MM.1S (cell line): ENCODE data around the gene BSG.

Experiments used
- DNase-seq: peaks from one replicate; pipeline ENCODE4 v3.0.0-alpha.2; 2015
- H2AFZ ChIP-seq: fragments of 300-600 bp; sonication (generic); 2 replicates; pipeline ENCODE4 v1.6.0; 2016; ENCODE audit warnings: antibody characterized with exemption, low read length
- H3F3A ChIP-seq: fragments of 300-600 bp; sonication (generic); 2 replicates; pipeline ENCODE4 v1.6.1; 2016; ENCODE audit warnings: mild to moderate bottlenecking, antibody characterized with exemption, low read length, moderate library complexity, mixed read lengths; ENCODE audit not compliant: insufficient read depth
- H3K27ac ChIP-seq: fragments of 300-600 bp; sonication (generic); 2 replicates; pipeline ENCODE4 v1.5.1; 2016; ENCODE audit warnings: mild to moderate bottlenecking, low read length
- H3K27me3 ChIP-seq: fragments of 300-600 bp; sonication (generic); replicated peaks from 2 replicates; pipeline ENCODE4 v1.6.0; 2016; ENCODE audit warnings: low read length; ENCODE audit not compliant: insufficient read depth
- H3K36me3 ChIP-seq: fragments of 300-600 bp; sonication (generic); replicated peaks from 2 replicates; pipeline ENCODE4 v1.6.1; 2016; ENCODE audit warnings: mild to moderate bottlenecking, low read length, mixed read lengths; ENCODE audit not compliant: insufficient read depth
- H3K4me1 ChIP-seq: fragments of 300-600 bp; sonication (generic); 2 replicates; pipeline ENCODE4 v1.6.1; 2016; ENCODE audit warnings: low read length, mixed read lengths
- H3K4me2 ChIP-seq: fragments of 300-600 bp; sonication (generic); 2 replicates; pipeline ENCODE4 v1.6.0; 2016; ENCODE audit warnings: low read depth, low read length
- H3K4me3 ChIP-seq: fragments of 300-600 bp; sonication (generic); 2 replicates; pipeline ENCODE4 v1.5.1; 2016; ENCODE audit warnings: low read length, mixed read lengths
- H3K79me2 ChIP-seq: fragments of 300-600 bp; sonication (generic); 2 replicates; pipeline ENCODE4 v1.6.1; 2016; ENCODE audit warnings: mixed run types, low read length, mixed read lengths
- H3K9ac ChIP-seq: fragments of 300-600 bp; sonication (generic); 2 replicates; pipeline ENCODE4 v1.6.1; 2016; ENCODE audit warnings: low read length, mixed read lengths
- H3K9me2 ChIP-seq: fragments of 300-600 bp; sonication (generic); replicated peaks from 2 replicates; pipeline ENCODE4 v1.6.1; 2016; ENCODE audit warnings: mild to moderate bottlenecking, low read length, mixed read lengths; ENCODE audit not compliant: insufficient read depth
- H3K9me3 ChIP-seq: fragments of 300-600 bp; sonication (generic); replicated peaks from 2 replicates; pipeline ENCODE4 v1.6.1; 2016; ENCODE audit warnings: mild to moderate bottlenecking, low read length, mixed read lengths; ENCODE audit not compliant: insufficient read depth
- H4K20me1 ChIP-seq: fragments of 300-600 bp; sonication (generic); 2 replicates; pipeline ENCODE4 v1.6.1; 2016; ENCODE audit warnings: mild to moderate bottlenecking, low read length, moderate library complexity, mixed read lengths; ENCODE audit not compliant: insufficient read depth
- EZH2 ChIP-seq: fragments of 300-600 bp; sonication (generic); optimal IDR thresholded peaks from 2 replicates; pipeline ENCODE3; 2017; ENCODE audit warnings: low read depth, mild to moderate bottlenecking, antibody characterized with exemption, low read length, mixed read lengths
- EZH2phosphoT487 ChIP-seq: fragments of 300-600 bp; sonication (generic); IDR thresholded peaks from 2 replicates; pipeline ENCODE4 v1.6.1; 2018; ENCODE audit warnings: antibody characterized with exemption, low read length
- TF ChIP-seq, protein P1 (sequence below): fragments of 300-600 bp; sonication (generic); IDR thresholded peaks from 2 replicates; pipeline ENCODE4 v1.5.1; 2016; ENCODE audit warnings: antibody characterized with exemption, low read length, mixed read lengths

Gene BSG

DNA sequence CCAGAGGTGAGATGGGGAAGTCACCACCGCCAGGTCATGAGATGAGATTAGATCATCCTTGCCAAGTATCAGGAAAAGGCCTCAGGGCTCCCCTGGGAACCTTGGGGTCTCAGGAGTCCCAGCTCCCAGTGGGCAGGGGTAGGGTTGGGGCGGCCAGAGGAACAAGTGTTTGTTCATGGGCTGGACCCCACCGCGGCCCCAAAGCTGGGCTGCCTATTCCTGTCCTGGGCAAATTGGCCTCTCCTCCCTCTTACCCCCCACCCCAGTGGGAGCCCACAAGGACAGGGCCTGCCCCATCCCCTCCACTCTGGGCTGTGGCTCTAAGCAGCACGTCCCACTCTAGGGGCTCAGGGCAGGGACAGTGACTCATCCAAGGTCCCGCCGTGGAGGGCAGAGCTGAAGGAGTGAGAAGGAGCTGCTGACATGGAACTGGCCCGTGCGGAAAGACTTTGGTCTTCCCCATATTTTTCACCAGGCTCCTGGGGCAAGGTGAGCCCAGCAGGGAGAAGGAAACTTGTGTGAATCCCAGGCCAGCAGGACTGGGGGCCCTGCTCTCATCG, 13.2 kb downstream of the BSG start:
- TF ChIP-seq EZH2phosphoT487 = no peak
- no peak overlapping the region for H3K27ac ChIP-seq
- H4K20me1 ChIP-seq = no peaks in the 10 kb centered on the region; the same call in 1 of the 2 replicates

DNA sequence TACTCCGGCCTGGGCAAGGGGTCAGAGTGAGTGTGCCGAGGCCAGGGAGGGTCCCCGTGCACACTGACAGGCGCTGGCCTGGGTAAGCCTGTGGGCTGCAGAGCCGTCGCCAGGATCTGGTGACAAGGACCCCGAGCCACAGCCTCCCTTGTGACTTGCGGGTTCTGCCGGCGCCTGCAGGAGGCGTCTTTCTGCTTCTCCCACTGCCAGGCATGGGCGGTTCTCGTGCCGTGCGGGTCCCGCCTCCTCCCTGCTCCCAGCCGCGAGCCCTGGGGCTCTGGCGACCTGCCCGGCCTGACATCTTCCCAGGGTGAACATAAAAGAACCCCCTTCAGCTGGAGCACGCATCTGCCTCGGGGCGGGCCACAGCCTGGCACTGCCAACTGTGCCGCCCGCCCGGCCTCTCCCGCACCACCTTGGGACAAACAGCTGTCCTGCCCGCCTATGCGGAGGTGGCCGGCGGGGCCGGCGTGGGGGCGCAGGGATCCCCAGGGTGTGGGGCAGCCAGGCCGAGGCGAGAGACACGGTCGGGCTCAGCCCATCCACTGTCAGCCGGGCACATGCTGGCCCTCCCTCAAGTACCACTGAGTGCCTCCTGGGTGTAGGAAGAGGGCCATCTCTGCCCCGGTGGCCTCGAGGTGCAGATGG, 15.8 kb downstream of the BSG start:
- H4K20me1 ChIP-seq = no peaks in the 10 kb centered on the region
- no peak overlapping the region for H3K27ac ChIP-seq
- H3K36me3 ChIP-seq = no peaks in the 10 kb centered on the region
- TF ChIP-seq, protein P1, sequence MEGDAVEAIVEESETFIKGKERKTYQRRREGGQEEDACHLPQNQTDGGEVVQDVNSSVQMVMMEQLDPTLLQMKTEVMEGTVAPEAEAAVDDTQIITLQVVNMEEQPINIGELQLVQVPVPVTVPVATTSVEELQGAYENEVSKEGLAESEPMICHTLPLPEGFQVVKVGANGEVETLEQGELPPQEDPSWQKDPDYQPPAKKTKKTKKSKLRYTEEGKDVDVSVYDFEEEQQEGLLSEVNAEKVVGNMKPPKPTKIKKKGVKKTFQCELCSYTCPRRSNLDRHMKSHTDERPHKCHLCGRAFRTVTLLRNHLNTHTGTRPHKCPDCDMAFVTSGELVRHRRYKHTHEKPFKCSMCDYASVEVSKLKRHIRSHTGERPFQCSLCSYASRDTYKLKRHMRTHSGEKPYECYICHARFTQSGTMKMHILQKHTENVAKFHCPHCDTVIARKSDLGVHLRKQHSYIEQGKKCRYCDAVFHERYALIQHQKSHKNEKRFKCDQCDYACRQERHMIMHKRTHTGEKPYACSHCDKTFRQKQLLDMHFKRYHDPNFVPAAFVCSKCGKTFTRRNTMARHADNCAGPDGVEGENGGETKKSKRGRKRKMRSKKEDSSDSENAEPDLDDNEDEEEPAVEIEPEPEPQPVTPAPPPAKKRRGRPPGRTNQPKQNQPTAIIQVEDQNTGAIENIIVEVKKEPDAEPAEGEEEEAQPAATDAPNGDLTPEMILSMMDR = peak; percentile 58
- TF ChIP-seq EZH2 = no peak
- TF ChIP-seq EZH2phosphoT487 = no peak
- no peaks in the 10 kb centered on the region for H3K79me2 ChIP-seq
- H3K4me2 ChIP-seq = peak overlapping the region; percentile 36; the same call in 1 of the 2 replicates
- 0 out of 2 replicates have a peak overlapping the region, but pooled peaks have one; percentile 5 for H2AFZ ChIP-seq
- no peaks in the 10 kb centered on the region for H3K9me2 ChIP-seq
- H3K27me3 ChIP-seq = peaks cover 49% of the 10 kb centered on the region
- no peak overlapping the region for H3K4me3 ChIP-seq
- no peaks in the 10 kb centered on the region for H3F3A ChIP-seq
- no peaks in the 10 kb centered on the region for H3K4me1 ChIP-seq
- DNase-seq = peak; percentile 52
- H3K9me3 ChIP-seq = no peaks in the 10 kb centered on the region
- H3K9ac ChIP-seq = no peak overlapping the region

More for the DNA sequence above, 13.2 kb downstream of the BSG start:
- Histone ChIP-seq H3K9me2 (no peaks in the 10 kb centered on the region), H3K79me2 (no peaks in the 10 kb centered on the region), H3F3A (no peaks in the 10 kb centered on the region), H3K9ac (no peak overlapping the region), H2AFZ (no peak overlapping the region), H3K9me3 (no peaks in the 10 kb centered on the region), H3K4me1 (no peaks in the 10 kb centered on the region), H3K4me2 (no peak overlapping the region), H3K27me3 (peaks cover 26% of the 10 kb centered on the region), H3K36me3 (no peaks in the 10 kb centered on the region), H3K4me3 (no peak overlapping the region)
- DNase-seq = no peak

DNA sequence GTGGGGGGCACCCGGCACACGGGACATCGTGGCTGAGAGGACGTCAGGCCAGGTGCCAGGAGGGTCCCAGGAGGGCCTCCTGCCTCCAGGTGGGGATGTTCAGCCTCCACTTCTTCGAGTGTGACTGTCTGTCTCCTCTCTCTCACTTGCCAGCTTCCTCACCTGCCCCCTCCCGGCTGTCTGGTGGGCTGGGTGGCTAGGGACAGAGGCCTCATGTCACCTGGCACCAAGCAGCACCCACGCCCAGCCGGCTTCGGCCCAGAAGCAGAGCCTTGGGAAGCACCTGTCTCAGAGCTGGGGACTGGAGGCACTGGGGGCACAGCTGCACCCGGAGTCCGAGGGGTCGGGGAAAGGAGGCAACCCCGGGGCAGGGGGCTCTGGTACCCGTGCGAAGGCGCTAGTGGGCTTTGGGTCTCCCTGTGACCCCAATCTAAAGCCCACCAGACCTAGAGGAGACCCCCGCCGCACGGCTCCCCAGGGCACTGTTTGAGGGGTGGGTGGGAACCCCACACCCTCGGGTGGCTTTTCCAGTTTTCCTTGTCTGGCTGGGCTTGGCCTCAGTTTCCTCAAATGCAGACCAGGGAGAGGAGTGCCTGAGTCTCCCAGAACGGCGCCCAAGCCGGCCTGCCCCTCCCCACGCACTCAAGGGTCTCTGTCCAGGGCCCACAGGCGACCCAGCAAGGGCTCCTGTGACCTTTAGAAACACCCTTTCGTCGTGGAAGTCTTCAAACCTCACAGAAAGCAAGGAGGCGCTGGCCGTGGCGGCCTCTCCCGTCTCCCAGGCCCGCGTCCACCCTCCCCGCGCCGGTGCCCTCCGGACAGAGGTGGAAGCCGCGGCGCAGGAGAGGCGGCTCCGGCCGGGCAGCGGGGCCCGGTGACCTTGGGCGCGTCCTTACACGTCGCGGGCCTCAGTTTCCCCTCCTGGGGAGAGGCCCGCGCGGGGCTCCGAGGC, 16.6 kb downstream of the BSG start:
- no peak for DNase-seq
- Histone ChIP-seq H3K27ac (no peak overlapping the region), H3K4me1 (no peaks in the 10 kb centered on the region), H2AFZ (no peak overlapping the region), H3K9ac (no peak overlapping the region), H3K27me3 (peaks cover 57% of the 10 kb centered on the region), H3K36me3 (no peaks in the 10 kb centered on the region), H3K4me2 (peak overlapping the region; percentile 36; the same call in 1 of the 2 replicates), H3F3A (no peaks in the 10 kb centered on the region), H4K20me1 (no peaks in the 10 kb centered on the region), H3K9me3 (no peaks in the 10 kb centered on the region), H3K4me3 (no peak overlapping the region), H3K9me2 (no peaks in the 10 kb centered on the region), H3K79me2 (no peaks in the 10 kb centered on the region)
- no peak for TF ChIP-seq EZH2phosphoT487
- TF ChIP-seq EZH2 = no peak
- TF ChIP-seq, protein P1 = no peak
